ENCODE measurements around the gene UBAC1. TPM values are rescaled to one million over a fixed set of nuclear protein-coding genes. Genes with fewer than 3 reads are reported as not detected.
A peak's percentile ranks its signal among the peaks of the same experiment; 100 is the strongest.
"Not testable (repeated sequence)": the region's sequence is repeated elsewhere in the genome, so short reads cannot be mapped to it uniquely, and the experiment has no call there.

The UBAC1 gene
- total RNA-seq, 1 donor from 2014 or later: 34.5 TPM

- Mint-ChIP-seq H3K27ac (no peak overlapping the region), H3K36me3 (peaks cover 8% of the 10 kb centered on the region), H3K27me3 (no peaks in the 10 kb centered on the region), H3K4me3 (no peak overlapping the region), H3K4me1 (ENCODE audit: unreplicated experiment) (peaks cover 22% of the 10 kb centered on the region), H3K9me3 (no peaks in the 10 kb centered on the region)
- TF ChIP-seq CTCF (conservative IDR thresholded peaks at IDR 0.05): no peak
- DNase-seq (ENCODE audit: extremely low spot score, unreplicated experiment): no peak
Observed at GRCh38 chr9:135957431-135957830, 3.7 kb downstream of the UBAC1 start.

- Mint-ChIP-seq H3K27ac (no peak overlapping the region), H3K27me3 (no peaks in the 10 kb centered on the region), H3K36me3 (peaks cover 12% of the 10 kb centered on the region), H3K9me3 (no peaks in the 10 kb centered on the region), H3K4me3 (no peak overlapping the region), H3K4me1 (ENCODE audit: unreplicated experiment) (peaks cover 22% of the 10 kb centered on the region)
- no peak for DNase-seq (ENCODE audit: extremely low spot score, unreplicated experiment)
- TF ChIP-seq CTCF (conservative IDR thresholded peaks at IDR 0.05): no peak
Observed at GRCh38 chr9:135956802-135957174, 4.4 kb downstream of the UBAC1 start.

GRCh38 chr9:135955934-135956801, 5.0 kb downstream of the UBAC1 start:
- H3K4me1 Mint-ChIP-seq (ENCODE audit: unreplicated experiment): peaks cover 17% of the 10 kb centered on the region
- H3K27me3 Mint-ChIP-seq: no peaks in the 10 kb centered on the region
- no peak for DNase-seq (ENCODE audit: extremely low spot score, unreplicated experiment)
- H3K27ac Mint-ChIP-seq: no peak overlapping the region
- no peaks in the 10 kb centered on the region for H3K9me3 Mint-ChIP-seq
- no peak for TF ChIP-seq CTCF (conservative IDR thresholded peaks at IDR 0.05)
- H3K36me3 Mint-ChIP-seq: peaks cover 12% of the 10 kb centered on the region
- no peak overlapping the region for H3K4me3 Mint-ChIP-seq

GRCh38 chr9:135952664-135953206, 8.4 kb downstream of the UBAC1 start:
- H3K27me3 Mint-ChIP-seq: no peaks in the 10 kb centered on the region
- H3K36me3 Mint-ChIP-seq: peaks cover 23% of the 10 kb centered on the region
- no peak for TF ChIP-seq CTCF (conservative IDR thresholded peaks at IDR 0.05)
- H3K27ac Mint-ChIP-seq: no peak overlapping the region
- H3K4me3 Mint-ChIP-seq: no peak overlapping the region
- peaks cover 17% of the 10 kb centered on the region for H3K4me1 Mint-ChIP-seq (ENCODE audit: unreplicated experiment)
- no peak for DNase-seq (ENCODE audit: extremely low spot score, unreplicated experiment)
- no peaks in the 10 kb centered on the region for H3K9me3 Mint-ChIP-seq

- H3K27ac Mint-ChIP-seq: peak overlapping the region; percentile 91
- DNase-seq (ENCODE audit: extremely low spot score, unreplicated experiment): no peak
- no peaks in the 10 kb centered on the region for H3K9me3 Mint-ChIP-seq
- peak overlapping the region; percentile 24 for H3K4me3 Mint-ChIP-seq
- H3K27me3 Mint-ChIP-seq: no peaks in the 10 kb centered on the region
- H3K4me1 Mint-ChIP-seq (ENCODE audit: unreplicated experiment): peaks cover 17% of the 10 kb centered on the region
- peaks cover 23% of the 10 kb centered on the region for H3K36me3 Mint-ChIP-seq
- TF ChIP-seq CTCF (conservative IDR thresholded peaks at IDR 0.05): no peak
Observed at GRCh38 chr9:135951889-135952663, 9.1 kb downstream of the UBAC1 start.

GRCh38 chr9:135951310-135951709, 9.9 kb downstream of the UBAC1 start:
- not testable (repeated sequence) for H3K27me3 Mint-ChIP-seq; H3K27ac Mint-ChIP-seq; H3K9me3 Mint-ChIP-seq; DNase-seq (ENCODE audit: extremely low spot score, unreplicated experiment); H3K4me3 Mint-ChIP-seq
- Mint-ChIP-seq H3K36me3 (peaks cover 23% of the 10 kb centered on the region), H3K4me1 (ENCODE audit: unreplicated experiment) (peaks cover 14% of the 10 kb centered on the region)

GRCh38 chr9:135950841-135951240, 10.3 kb downstream of the UBAC1 start:
- not testable (repeated sequence) for DNase-seq (ENCODE audit: extremely low spot score, unreplicated experiment); H3K27me3 Mint-ChIP-seq; H3K9me3 Mint-ChIP-seq; H3K27ac Mint-ChIP-seq; H3K4me3 Mint-ChIP-seq
- H3K4me1 Mint-ChIP-seq (ENCODE audit: unreplicated experiment): peaks cover 13% of the 10 kb centered on the region
- H3K36me3 Mint-ChIP-seq: peaks cover 23% of the 10 kb centered on the region
